Neural cell (in vitro differentiated cells): ENCODE data around the gene RTN4.

Experiments
- EP300 ChIP-seq: fragments of 450-650 bp; conservative IDR thresholded peaks from 2 replicates; pipeline ENCODE4 v1.6.1; 2014; ENCODE audit warnings: antibody characterized with exemption, mild to moderate bottlenecking, moderate library complexity; ENCODE audit not compliant: poor library complexity, severe bottlenecking
- RAD21 ChIP-seq: fragments of 450-650 bp; conservative IDR thresholded peaks from 2 replicates; pipeline ENCODE4 v1.6.1; 2014; ENCODE audit warnings: antibody characterized with exemption, mild to moderate bottlenecking, moderate library complexity
- TAF1 ChIP-seq: IDR thresholded peaks from 2 replicates; pipeline ENCODE4 v1.6.1; 2012; ENCODE audit warnings: low read depth
- TF ChIP-seq, protein P1 (sequence below): fragments of 450-650 bp; IDR thresholded peaks from 2 replicates; pipeline ENCODE4 v1.5.1; 2014; ENCODE audit warnings: antibody characterized with exemption, mild to moderate bottlenecking, moderate library complexity; ENCODE audit not compliant: poor library complexity, severe bottlenecking
- TF ChIP-seq, protein P2 (sequence below): IDR thresholded peaks from 2 replicates; pipeline ENCODE4 v1.6.1; 2012; ENCODE audit warnings: borderline replicate concordance

DNA sequence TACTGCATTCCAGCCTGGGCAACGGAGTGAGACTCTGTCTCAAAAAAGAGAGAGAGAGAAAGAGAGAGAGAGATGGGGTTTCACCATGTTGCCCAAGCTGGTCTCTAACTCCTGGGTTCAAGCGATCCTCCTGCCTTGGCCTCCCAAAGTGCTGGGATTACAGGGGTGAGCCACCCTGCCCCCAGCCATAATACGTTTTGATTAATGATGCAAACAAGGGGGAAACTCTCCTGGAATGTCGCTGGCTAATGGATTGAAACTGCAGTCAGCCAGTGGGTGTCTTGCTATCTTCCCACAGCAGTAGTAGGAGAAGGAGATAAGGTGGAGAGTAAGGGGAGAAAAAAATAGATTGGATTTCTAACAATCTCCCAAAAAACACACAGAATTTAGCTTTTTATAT is 9.5 kb upstream of the RTN4 start:
- TF ChIP-seq RAD21 (no peak), TAF1 (no peak), EP300 (no peak)
- TF ChIP-seq, protein P1, sequence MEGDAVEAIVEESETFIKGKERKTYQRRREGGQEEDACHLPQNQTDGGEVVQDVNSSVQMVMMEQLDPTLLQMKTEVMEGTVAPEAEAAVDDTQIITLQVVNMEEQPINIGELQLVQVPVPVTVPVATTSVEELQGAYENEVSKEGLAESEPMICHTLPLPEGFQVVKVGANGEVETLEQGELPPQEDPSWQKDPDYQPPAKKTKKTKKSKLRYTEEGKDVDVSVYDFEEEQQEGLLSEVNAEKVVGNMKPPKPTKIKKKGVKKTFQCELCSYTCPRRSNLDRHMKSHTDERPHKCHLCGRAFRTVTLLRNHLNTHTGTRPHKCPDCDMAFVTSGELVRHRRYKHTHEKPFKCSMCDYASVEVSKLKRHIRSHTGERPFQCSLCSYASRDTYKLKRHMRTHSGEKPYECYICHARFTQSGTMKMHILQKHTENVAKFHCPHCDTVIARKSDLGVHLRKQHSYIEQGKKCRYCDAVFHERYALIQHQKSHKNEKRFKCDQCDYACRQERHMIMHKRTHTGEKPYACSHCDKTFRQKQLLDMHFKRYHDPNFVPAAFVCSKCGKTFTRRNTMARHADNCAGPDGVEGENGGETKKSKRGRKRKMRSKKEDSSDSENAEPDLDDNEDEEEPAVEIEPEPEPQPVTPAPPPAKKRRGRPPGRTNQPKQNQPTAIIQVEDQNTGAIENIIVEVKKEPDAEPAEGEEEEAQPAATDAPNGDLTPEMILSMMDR, result no peak
- TF ChIP-seq, protein P2, sequence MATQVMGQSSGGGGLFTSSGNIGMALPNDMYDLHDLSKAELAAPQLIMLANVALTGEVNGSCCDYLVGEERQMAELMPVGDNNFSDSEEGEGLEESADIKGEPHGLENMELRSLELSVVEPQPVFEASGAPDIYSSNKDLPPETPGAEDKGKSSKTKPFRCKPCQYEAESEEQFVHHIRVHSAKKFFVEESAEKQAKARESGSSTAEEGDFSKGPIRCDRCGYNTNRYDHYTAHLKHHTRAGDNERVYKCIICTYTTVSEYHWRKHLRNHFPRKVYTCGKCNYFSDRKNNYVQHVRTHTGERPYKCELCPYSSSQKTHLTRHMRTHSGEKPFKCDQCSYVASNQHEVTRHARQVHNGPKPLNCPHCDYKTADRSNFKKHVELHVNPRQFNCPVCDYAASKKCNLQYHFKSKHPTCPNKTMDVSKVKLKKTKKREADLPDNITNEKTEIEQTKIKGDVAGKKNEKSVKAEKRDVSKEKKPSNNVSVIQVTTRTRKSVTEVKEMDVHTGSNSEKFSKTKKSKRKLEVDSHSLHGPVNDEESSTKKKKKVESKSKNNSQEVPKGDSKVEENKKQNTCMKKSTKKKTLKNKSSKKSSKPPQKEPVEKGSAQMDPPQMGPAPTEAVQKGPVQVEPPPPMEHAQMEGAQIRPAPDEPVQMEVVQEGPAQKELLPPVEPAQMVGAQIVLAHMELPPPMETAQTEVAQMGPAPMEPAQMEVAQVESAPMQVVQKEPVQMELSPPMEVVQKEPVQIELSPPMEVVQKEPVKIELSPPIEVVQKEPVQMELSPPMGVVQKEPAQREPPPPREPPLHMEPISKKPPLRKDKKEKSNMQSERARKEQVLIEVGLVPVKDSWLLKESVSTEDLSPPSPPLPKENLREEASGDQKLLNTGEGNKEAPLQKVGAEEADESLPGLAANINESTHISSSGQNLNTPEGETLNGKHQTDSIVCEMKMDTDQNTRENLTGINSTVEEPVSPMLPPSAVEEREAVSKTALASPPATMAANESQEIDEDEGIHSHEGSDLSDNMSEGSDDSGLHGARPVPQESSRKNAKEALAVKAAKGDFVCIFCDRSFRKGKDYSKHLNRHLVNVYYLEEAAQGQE, result no peak
